Progenitor cell of endocrine pancreas (in vitro differentiated cells): Measurements from ENCODE around the gene TENT4A. TPM values are rescaled to one million over a fixed set of nuclear protein-coding genes. Genes with fewer than 3 reads are reported as not detected.

Source experiments
- DNase-seq: peaks from one replicate; pipeline ENCODE4 v3.0.0; 2021; ENCODE audit warnings: low spot score; ENCODE audit not compliant: unreplicated experiment
- H3K27ac Mint-ChIP-seq: 2 replicates; pipeline ENCODE4 v1.8.0; 2021; ENCODE audit warnings: mild to moderate bottlenecking, moderate library complexity, mixed read lengths
- H3K27me3 Mint-ChIP-seq: 2 replicates; pipeline ENCODE4 v1.8.0; 2021; ENCODE audit warnings: mixed read lengths
- H3K36me3 Mint-ChIP-seq: 2 replicates; pipeline ENCODE4 v1.8.0; 2022; ENCODE audit warnings: mixed read lengths; ENCODE audit not compliant: insufficient read depth
- H3K4me1 Mint-ChIP-seq: 2 replicates; pipeline ENCODE4 v1.8.0; 2021; ENCODE audit warnings: low read depth, mixed read lengths
- H3K4me3 Mint-ChIP-seq: 2 replicates; pipeline ENCODE4 v1.8.0; 2021; ENCODE audit warnings: low read depth, mild to moderate bottlenecking, moderate library complexity, mixed read lengths
- H3K9me3 Mint-ChIP-seq: 2 replicates; pipeline ENCODE4 v1.8.0; 2021; ENCODE audit warnings: low read depth, mixed read lengths
- CTCF ChIP-seq: fragments of 200-600 bp; sonication (generic); IDR thresholded peaks from one replicate; pipeline ENCODE4 v1.5.0; 2021; ENCODE audit warnings: antibody characterized with exemption, mild to moderate bottlenecking; ENCODE audit not compliant: unreplicated experiment
- total RNA-seq: library from RNA; stranded (reverse); gene quantifications from 2 replicates; pipeline ENCODE4 v1.2.1, GENCODE V29; 2021

Gene TENT4A
- total RNA-seq, 1 donor from 2014 or later = 30.0 TPM

DNA sequence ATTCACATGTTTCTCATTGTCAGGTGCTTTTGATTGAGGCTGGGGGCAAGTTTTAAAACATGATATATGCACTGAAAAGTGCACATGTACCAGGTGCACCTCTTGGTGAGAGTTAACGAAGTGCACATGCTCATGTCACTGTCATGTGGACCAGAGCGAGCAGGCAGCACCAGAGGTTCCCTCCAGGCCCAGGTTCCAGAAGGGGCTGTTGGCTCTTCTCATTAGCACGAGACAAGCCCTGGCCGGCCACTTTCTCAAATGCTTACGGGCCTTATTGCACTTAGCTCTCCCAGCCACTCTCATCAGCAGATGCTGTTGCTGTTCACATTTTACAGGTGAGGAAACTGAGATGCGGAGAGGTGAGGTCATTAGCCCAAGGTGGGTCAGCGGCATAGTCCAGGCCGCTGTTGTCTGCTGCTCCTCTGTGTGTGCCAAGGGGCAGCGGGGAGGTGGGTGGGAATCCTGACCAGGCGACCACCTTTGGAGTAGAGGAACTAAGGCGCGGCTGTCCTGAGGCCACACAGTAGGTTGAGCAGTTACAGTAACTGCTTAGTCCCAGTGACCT lies 27.4 kb downstream of the TENT4A start:
- H3K27me3 Mint-ChIP-seq = no peaks in the 10 kb centered on the region
- H3K4me3 Mint-ChIP-seq = no peak overlapping the region
- H3K4me1 Mint-ChIP-seq = no peaks in the 10 kb centered on the region
- DNase-seq = no peak
- H3K36me3 Mint-ChIP-seq = peaks cover 12% of the 10 kb centered on the region
- no peak overlapping the region for H3K27ac Mint-ChIP-seq
- no peak for TF ChIP-seq CTCF
- H3K9me3 Mint-ChIP-seq = no peaks in the 10 kb centered on the region

GRCh38 chr5:6742081-6742758 lies 29.0 kb downstream of the TENT4A start:
- no peaks in the 10 kb centered on the region for H3K4me1 Mint-ChIP-seq
- DNase-seq = no peak
- no peaks in the 10 kb centered on the region for H3K9me3 Mint-ChIP-seq
- TF ChIP-seq CTCF = no peak
- H3K27ac Mint-ChIP-seq = no peak overlapping the region
- H3K36me3 Mint-ChIP-seq = peaks cover 16% of the 10 kb centered on the region
- H3K27me3 Mint-ChIP-seq = no peaks in the 10 kb centered on the region
- H3K4me3 Mint-ChIP-seq = no peak overlapping the region

GRCh38 chr5:6743161-6743560 lies 29.9 kb downstream of the TENT4A start:
- no peak for TF ChIP-seq CTCF
- no peaks in the 10 kb centered on the region for H3K4me1 Mint-ChIP-seq
- no peak for DNase-seq
- no peaks in the 10 kb centered on the region for H3K27me3 Mint-ChIP-seq
- H3K36me3 Mint-ChIP-seq = peaks cover 16% of the 10 kb centered on the region
- no peaks in the 10 kb centered on the region for H3K9me3 Mint-ChIP-seq
- H3K27ac Mint-ChIP-seq = no peak overlapping the region
- H3K4me3 Mint-ChIP-seq = no peak overlapping the region

DNA sequence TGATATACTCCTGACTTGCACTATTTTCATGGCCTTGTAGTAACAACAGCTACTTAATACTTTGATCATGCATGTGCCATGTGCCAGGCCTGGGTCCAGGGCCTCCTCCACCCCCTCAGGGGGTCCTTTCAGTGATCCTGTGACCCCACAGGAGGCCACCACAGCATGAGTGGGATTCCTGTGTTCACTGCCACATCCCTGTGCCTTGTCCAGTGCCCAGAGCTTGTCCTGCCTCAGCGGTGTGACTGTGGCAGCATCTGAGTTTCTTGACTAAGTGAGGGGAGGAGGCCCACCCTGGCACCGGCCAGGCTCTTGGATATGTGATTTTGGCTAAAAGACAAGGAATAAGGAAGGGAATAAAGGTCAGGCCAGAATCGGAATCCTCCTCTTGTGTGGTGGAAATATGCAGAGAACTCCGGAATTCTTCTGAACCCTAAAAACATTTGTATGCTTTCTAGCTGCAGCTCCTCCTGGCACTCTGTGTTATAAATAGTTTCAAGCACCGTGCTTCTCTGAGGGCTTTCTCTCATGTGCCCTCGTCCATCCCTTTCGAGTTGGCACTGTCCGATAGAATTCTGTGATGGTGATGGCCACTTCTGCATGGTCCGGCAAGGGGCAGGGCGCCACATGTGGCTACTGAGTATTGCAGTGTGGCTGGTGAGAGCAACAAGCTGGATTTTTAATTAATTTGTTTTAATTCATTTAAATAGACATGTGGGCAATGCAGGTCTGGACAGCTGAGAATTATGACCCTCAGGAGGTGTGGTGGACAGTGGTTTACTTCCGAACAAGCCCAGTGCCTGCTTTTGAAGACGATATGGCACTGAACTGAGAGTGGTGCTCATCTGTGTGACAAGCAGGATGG lies 31.8 kb downstream of the TENT4A start:
- no peak for TF ChIP-seq CTCF
- peaks cover 15% of the 10 kb centered on the region for H3K36me3 Mint-ChIP-seq
- H3K27ac Mint-ChIP-seq = no peak overlapping the region
- H3K9me3 Mint-ChIP-seq = no peaks in the 10 kb centered on the region
- H3K4me3 Mint-ChIP-seq = no peak overlapping the region
- H3K27me3 Mint-ChIP-seq = no peaks in the 10 kb centered on the region
- H3K4me1 Mint-ChIP-seq = no peaks in the 10 kb centered on the region
- DNase-seq = no peak

DNA sequence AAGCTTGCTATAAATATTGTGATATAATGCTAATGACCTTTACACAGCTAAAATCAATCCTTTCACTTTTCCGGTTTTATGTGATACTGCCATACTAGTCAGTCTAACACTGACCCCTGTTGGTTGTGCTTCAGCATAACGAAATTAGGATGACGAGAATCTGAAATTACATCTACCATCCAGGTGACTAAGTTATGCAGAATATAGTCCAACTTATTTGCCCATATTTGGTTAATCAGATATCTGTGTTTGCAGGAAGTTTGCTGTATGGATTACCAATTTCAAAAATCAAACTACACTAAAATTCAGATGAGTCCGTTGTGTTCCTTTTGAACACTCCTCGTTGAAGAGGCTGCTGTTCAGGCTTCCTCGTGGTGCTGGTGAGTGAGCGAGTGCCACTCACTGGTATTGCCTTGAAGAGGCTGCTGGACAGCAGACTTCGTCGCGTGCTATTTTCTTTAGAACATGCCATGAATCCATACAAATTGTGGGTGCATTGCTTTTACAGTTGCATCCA lies 32.5 kb downstream of the TENT4A start:
- peak; percentile 72 for TF ChIP-seq CTCF
- Mint-ChIP-seq H3K27ac (no peak overlapping the region), H3K36me3 (peaks cover 15% of the 10 kb centered on the region), H3K27me3 (no peaks in the 10 kb centered on the region), H3K9me3 (no peaks in the 10 kb centered on the region), H3K4me3 (no peak overlapping the region), H3K4me1 (no peaks in the 10 kb centered on the region)
- no peak for DNase-seq
